NT2/D1 (cell line): ENCODE results near the gene C5AR1.

ENCODE experiments used
- DNase-seq: peaks from one replicate; pipeline ENCODE4 v3.0.0-alpha.2; 2011; ENCODE audit warnings: low read depth, low spot score
- H3K27me3 ChIP-seq: 2 replicates; pipeline ENCODE4 v1.6.0; 2011; ENCODE audit warnings: mild to moderate bottlenecking; ENCODE audit not compliant: insufficient read length, insufficient read depth
- H3K36me3 ChIP-seq: 2 replicates; pipeline ENCODE4 v1.6.1; 2011; ENCODE audit warnings: mild to moderate bottlenecking, low read length, mixed read lengths; ENCODE audit not compliant: insufficient read depth, insufficient read length
- H3K4me1 ChIP-seq: 2 replicates; pipeline ENCODE4 v1.5.1; 2011; ENCODE audit not compliant: insufficient read depth, insufficient read length
- H3K4me3 ChIP-seq: 2 replicates; pipeline ENCODE4 v1.5.1; 2011; ENCODE audit warnings: low read depth; ENCODE audit not compliant: insufficient read length
- H3K9ac ChIP-seq: 2 replicates; pipeline ENCODE4 v1.6.0; 2011; ENCODE audit warnings: low read depth; ENCODE audit not compliant: insufficient read length
- H3K9me3 ChIP-seq: 2 replicates; pipeline ENCODE4 v1.5.1; 2011; ENCODE audit warnings: mild to moderate bottlenecking, low read length; ENCODE audit not compliant: insufficient read depth
- SUZ12 ChIP-seq: IDR thresholded peaks from 2 replicates; pipeline ENCODE4 v1.6.1; 2011; ENCODE audit not compliant: insufficient read length, insufficient read depth; ENCODE audit errors: extremely low read depth
- YY1 ChIP-seq: IDR thresholded peaks from 2 replicates; pipeline ENCODE4 v1.6.1; 2011; ENCODE audit not compliant: insufficient read length, insufficient read depth
- ZNF274 ChIP-seq: IDR thresholded peaks from 2 replicates; pipeline ENCODE4 v1.6.1; 2011; ENCODE audit warnings: mild to moderate bottlenecking, low read depth, low read length

Gene C5AR1

DNA sequence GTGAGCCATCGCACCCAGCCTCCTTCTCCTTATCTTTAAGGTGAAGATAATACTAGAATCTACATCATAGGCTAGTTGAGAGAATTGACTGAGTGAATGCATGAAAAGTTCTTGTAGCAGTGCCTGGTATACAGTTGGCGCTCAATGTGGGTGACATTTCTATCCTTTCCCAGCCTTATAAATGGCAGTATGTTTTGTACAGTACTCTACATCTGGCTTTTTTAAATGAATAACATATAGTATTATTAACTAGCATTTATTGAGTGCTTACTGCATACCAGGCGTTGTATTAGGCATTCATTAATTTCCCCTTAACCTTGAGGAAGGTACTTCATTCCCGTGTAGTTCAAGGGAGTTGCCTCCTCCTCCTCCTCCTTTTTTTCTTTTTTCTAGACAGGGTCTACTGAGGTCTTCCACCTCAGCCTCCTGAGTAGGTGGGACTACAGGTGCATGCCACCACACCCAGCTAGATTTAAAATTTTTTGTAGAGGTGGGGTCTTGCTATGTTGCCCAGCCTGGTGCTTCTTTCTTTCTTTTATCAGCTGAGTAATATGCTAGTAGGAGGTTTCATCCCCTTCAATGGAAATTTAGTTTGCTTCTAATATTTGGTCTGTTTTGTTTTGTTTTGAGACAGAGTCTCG, 2.8 kb downstream of the C5AR1 start:
- Histone ChIP-seq H3K36me3 (no peaks in the 10 kb centered on the region), H3K9ac (no peak overlapping the region), H3K4me3 (no peak overlapping the region), H3K9me3 (no peaks in the 10 kb centered on the region), H3K27me3 (no peaks in the 10 kb centered on the region), H3K4me1 (no peaks in the 10 kb centered on the region)
- DNase-seq = no peak
- TF ChIP-seq YY1 (no peak), SUZ12 (no peak), ZNF274 (no peak)

DNA sequence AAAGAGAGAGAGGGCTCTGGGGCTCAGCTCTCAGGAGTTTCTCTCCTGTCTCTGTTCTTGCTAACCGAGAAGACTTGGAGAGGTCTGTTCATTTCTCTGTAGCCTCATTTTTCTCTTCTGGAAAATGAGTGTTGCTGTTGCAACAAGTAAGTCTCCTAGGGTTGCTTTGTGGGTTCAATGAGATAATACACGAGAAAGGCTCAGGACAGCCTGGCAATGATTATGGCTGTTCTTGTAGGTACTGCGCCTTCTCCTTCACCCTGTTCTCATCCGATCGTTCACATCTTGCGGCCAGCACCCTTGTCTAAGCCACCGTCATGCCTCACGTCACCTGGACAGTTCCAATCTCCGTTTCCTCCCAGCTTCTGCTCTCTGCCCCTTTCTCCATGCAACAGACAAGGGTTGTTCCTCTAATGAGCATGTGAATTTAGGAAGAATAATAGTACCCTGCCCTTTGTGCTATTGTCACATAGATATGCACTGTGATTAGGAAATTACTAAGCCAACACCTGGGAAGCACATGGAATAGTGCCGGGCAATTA, 4.2 kb downstream of the C5AR1 start:
- no peaks in the 10 kb centered on the region for H3K36me3 ChIP-seq
- H3K9ac ChIP-seq = no peak overlapping the region
- no peak for DNase-seq
- no peaks in the 10 kb centered on the region for H3K4me1 ChIP-seq
- H3K27me3 ChIP-seq = no peaks in the 10 kb centered on the region
- no peak for TF ChIP-seq YY1
- no peak for TF ChIP-seq ZNF274
- no peak for TF ChIP-seq SUZ12
- no peak overlapping the region for H3K4me3 ChIP-seq
- no peaks in the 10 kb centered on the region for H3K9me3 ChIP-seq

DNA sequence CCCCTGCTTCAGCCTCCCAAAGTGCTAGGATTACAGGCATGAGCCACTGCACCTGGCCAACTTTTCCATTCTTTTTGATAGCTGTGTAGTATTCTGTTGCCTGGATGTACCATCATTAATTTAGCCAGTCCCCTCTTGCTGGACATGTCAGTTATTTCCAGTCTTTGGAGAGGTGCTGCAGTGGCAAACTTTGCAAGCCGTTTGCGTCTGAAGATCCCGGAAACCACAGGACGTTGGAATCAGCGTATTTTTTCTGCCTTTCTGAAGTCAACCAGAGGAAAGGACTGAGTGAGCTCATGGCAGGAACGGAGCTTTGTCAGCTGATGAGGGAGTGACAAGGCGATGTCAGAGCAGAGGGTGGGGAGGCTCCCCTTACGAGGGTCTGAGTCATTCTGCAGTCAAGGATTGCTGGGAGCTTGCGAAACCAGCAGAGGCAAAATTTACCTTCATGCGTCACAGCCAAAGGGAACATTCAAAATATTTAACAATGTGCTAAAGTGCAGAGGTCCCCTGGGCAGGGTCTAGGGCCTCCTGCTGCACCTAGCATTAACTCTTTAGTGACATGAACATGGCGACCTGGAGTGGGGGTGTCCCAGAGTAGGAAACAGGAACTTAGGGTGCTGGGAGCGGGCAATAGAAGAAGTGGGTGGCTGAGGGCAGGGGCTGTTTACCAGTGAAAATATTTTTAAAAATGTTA, 5.6 kb downstream of the C5AR1 start:
- no peak for DNase-seq
- no peaks in the 10 kb centered on the region for H3K4me1 ChIP-seq
- no peaks in the 10 kb centered on the region for H3K9me3 ChIP-seq
- no peak overlapping the region for H3K4me3 ChIP-seq
- H3K27me3 ChIP-seq = no peaks in the 10 kb centered on the region
- TF ChIP-seq ZNF274 (no peak), SUZ12 (no peak), YY1 (no peak)
- no peak overlapping the region for H3K9ac ChIP-seq
- no peaks in the 10 kb centered on the region for H3K36me3 ChIP-seq

DNA sequence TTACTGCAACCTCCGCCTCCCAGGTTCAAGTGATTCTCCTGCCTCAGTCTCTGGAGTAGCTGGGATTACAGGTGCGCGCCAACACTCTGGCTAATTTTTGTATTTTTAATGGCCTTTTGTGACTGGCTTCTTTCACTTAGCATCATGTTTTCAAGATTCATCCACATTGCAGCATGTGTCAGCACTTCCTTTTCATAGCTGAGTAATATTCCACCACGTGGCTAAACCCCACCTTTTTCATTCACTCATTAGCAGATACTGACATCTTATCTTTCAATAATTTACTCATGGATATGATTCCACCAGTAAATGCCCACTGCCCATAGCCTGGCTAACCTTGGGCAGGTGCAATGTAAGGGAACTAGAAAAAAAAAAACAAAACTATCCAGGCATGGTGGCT, 6.9 kb downstream of the C5AR1 start:
- no peaks in the 10 kb centered on the region for H3K9me3 ChIP-seq
- no peaks in the 10 kb centered on the region for H3K27me3 ChIP-seq
- no peak for DNase-seq
- no peaks in the 10 kb centered on the region for H3K4me1 ChIP-seq
- no peaks in the 10 kb centered on the region for H3K36me3 ChIP-seq
- no peak for TF ChIP-seq YY1
- TF ChIP-seq SUZ12 = no peak
- no peak for TF ChIP-seq ZNF274
- no peak overlapping the region for H3K9ac ChIP-seq
- no peak overlapping the region for H3K4me3 ChIP-seq

DNA sequence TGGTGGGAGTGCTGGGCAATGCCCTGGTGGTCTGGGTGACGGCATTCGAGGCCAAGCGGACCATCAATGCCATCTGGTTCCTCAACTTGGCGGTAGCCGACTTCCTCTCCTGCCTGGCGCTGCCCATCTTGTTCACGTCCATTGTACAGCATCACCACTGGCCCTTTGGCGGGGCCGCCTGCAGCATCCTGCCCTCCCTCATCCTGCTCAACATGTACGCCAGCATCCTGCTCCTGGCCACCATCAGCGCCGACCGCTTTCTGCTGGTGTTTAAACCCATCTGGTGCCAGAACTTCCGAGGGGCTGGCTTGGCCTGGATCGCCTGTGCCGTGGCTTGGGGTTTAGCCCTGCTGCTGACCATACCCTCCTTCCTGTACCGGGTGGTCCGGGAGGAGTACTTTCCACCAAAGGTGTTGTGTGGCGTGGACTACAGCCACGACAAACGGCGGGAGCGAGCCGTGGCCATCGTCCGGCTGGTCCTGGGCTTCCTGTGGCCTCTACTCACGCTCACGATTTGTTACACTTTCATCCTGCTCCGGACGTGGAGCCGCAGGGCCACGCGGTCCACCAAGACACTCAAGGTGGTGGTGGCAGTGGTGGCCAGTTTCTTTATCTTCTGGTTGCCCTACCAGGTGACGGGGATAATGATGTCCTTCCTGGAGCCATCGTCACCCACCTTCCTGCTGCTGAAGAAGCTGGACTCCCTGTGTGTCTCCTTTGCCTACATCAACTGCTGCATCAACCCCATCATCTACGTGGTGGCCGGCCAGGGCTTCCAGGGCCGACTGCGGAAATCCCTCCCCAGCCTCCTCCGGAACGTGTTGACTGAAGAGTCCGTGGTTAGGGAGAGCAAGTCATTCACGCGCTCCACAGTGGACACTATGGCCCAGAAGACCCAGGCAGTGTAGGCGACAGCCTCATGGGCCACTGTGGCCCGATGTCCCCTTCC, 10.5 kb downstream of the C5AR1 start:
- no peak overlapping the region for H3K9ac ChIP-seq
- no peaks in the 10 kb centered on the region for H3K9me3 ChIP-seq
- H3K4me1 ChIP-seq = no peaks in the 10 kb centered on the region
- TF ChIP-seq YY1 = no peak
- TF ChIP-seq SUZ12 = no peak
- TF ChIP-seq ZNF274 = no peak
- no peak for DNase-seq
- H3K36me3 ChIP-seq = no peaks in the 10 kb centered on the region
- H3K27me3 ChIP-seq = no peaks in the 10 kb centered on the region
- H3K4me3 ChIP-seq = no peak overlapping the region

DNA sequence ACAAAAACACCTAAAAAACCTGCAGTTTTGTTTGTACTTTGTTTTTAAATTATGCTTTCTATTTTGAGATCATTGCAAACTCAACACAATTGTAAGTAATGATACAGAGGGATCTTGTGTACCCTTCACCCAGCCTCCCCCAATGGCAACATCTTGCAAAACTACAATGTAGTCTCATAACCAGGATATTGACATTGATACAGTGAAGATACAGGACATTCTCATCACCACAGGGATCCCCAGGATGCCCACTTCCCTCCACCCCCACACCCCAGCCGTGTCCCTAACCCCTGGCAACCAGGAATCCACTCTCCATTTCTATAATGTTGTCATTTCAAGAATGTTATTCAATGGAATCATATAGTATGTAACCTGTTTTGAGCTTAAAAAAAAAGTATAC, 12.0 kb downstream of the C5AR1 start:
- H3K9ac ChIP-seq = no peak overlapping the region
- DNase-seq = no peak
- TF ChIP-seq ZNF274 (no peak), YY1 (no peak), SUZ12 (no peak)
- H3K4me3 ChIP-seq = no peak overlapping the region
- no peaks in the 10 kb centered on the region for H3K27me3 ChIP-seq
- no peaks in the 10 kb centered on the region for H3K36me3 ChIP-seq
- no peaks in the 10 kb centered on the region for H3K4me1 ChIP-seq
- no peaks in the 10 kb centered on the region for H3K9me3 ChIP-seq

DNA sequence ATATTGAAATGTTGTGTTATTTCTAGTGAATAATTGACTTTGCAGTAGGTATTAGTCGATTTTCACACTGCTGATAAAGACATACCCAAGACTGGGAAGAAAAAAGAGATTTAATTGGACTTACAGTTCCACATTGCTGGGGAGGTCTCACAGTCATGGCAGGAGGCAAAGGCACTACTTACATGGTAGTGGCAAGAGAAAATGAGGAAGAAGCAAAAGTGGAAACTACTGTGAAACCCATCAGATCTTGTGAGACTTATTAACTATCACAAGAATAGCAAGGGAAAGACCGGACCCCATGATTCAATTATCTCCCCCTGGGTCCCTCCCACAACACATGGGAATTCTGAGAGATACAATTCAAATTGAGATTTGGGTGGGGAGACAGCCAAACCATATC, 12.4 kb downstream of the C5AR1 start:
- Histone ChIP-seq H3K27me3 (no peaks in the 10 kb centered on the region), H3K36me3 (no peaks in the 10 kb centered on the region), H3K9me3 (no peaks in the 10 kb centered on the region), H3K4me3 (no peak overlapping the region), H3K4me1 (no peaks in the 10 kb centered on the region), H3K9ac (no peak overlapping the region)
- no peak for DNase-seq
- no peak for TF ChIP-seq YY1
- TF ChIP-seq SUZ12 = no peak
- no peak for TF ChIP-seq ZNF274
